ENCODE data around the gene SPNS2. TPM values are rescaled to one million over a fixed set of nuclear protein-coding genes. Genes with fewer than 3 reads are reported as not detected.
A peak's percentile ranks its signal among the peaks of the same experiment; 100 is the strongest.

SPNS2 gene
- total RNA-seq, 2 donors from 2014 or later: 19.2 to 58.0 TPM

GRCh38 chr17:4551796-4552525 lies 53.3 kb downstream of the SPNS2 start:
- WGBS, 2 donors: 89 to 92% methylated on average over 7 to 27 of the region's 27 CpGs
- H3K36me3 ChIP-seq (replicated peaks in 1 of 2; ENCODE audit: insufficient read depth in 1 of 2, low read depth in 2 of 2): peaks cover 12 to 38% of the 10 kb centered on the region in 2 donors

GRCh38 chr17:4553669-4554068 lies 55.0 kb downstream of the SPNS2 start:
- Histone ChIP-seq H3K4me3 (no peak overlapping the region), H3K4me1 (peaks cover 32% of the 10 kb centered on the region), H3K9me3 (no peaks in the 10 kb centered on the region), H3K36me3 (replicated peaks in 1 of 2; ENCODE audit: insufficient read depth in 1 of 2, low read depth in 2 of 2) (peaks cover 12 to 25% of the 10 kb centered on the region in 2 donors), H3K27ac (no peak overlapping the region), H3K27me3 (no peaks in the 10 kb centered on the region)
- DNase-seq (peak in 2 of 4 donors; percentile 8 to 15), ATAC-seq (no peak)
- 73 to 75% methylated on average over 7 to 9 of the region's 9 CpGs for WGBS, 2 donors
- TF ChIP-seq CTCF (IDR thresholded peaks at IDR 0.05) (no peak), POLR2A (IDR thresholded peaks at IDR 0.05) (no peak)
- intact Hi-C loops (cut with DNase I): no loop called here

More at GRCh38 chr17:4551796-4552525, 53.3 kb downstream of the SPNS2 start:
- Histone ChIP-seq H3K27ac (no peak overlapping the region), H3K4me1 (peaks cover 22% of the 10 kb centered on the region), H3K9me3 (no peaks in the 10 kb centered on the region), H3K27me3 (no peaks in the 10 kb centered on the region), H3K4me3 (no peak overlapping the region)
- no peak for ATAC-seq
- TF ChIP-seq CTCF (IDR thresholded peaks at IDR 0.05) (no peak), POLR2A (IDR thresholded peaks at IDR 0.05) (no peak)
- intact Hi-C loops (cut with DNase I): no loop called here
- DNase-seq: peak in 1 of 4 donors; percentile 4

- TF ChIP-seq CTCF (IDR thresholded peaks at IDR 0.05) (no peak), POLR2A (IDR thresholded peaks at IDR 0.05) (no peak)
- peaks cover 12 to 20% of the 10 kb centered on the region in 2 donors for H3K36me3 ChIP-seq (replicated peaks in 1 of 2; ENCODE audit: insufficient read depth in 1 of 2, low read depth in 2 of 2)
- no peak for ATAC-seq
- H3K4me1 ChIP-seq: peaks cover 41% of the 10 kb centered on the region
- peak overlapping the region in 1 of 4 donors; percentile 81 for H3K27ac ChIP-seq
- DNase-seq: peak in 1 of 4 donors; percentile 21
- H3K9me3 ChIP-seq: no peaks in the 10 kb centered on the region
- intact Hi-C loops (cut with DNase I): no loop called here
- H3K4me3 ChIP-seq: peak overlapping the region; percentile 34 to 77
- no peaks in the 10 kb centered on the region for H3K27me3 ChIP-seq
- WGBS, 2 donors: 13 to 35% methylated on average over 8 to 18 of the region's 18 CpGs
Observed at GRCh38 chr17:4554441-4554996, 55.8 kb downstream of the SPNS2 start.

GRCh38 chr17:4554997-4555799 lies 56.5 kb downstream of the SPNS2 start, which contains the start of gene MYBBP1A:
Gene MYBBP1A, minus strand, starts transcription at chr17:4555384. Its CDS starts 60 bp downstream, at chr17:4555324.
- Histone ChIP-seq H3K4me3 (peak within 1 kb of the TSS; percentile 34 to 77), H3K9me3 (no peaks in the 10 kb centered on the region), H3K27me3 (no peaks in the 10 kb centered on the region), H3K27ac (peak within 1 kb of the TSS in 3 of 4 donors; percentile 42 to 88 (median 81)), H3K4me1 (peaks cover 44% of the 10 kb centered on the region), H3K36me3 (replicated peaks in 1 of 2; ENCODE audit: insufficient read depth in 1 of 2, low read depth in 2 of 2) (peaks cover 7 to 17% of the 10 kb centered on the region in 2 donors)
- peak in 4 of 7 experiments; percentile 26 to 42 (median 38) for TF ChIP-seq CTCF (IDR thresholded peaks at IDR 0.05)
- peak; percentile 60 to 90 (median 86) for TF ChIP-seq POLR2A (IDR thresholded peaks at IDR 0.05)
- ATAC-seq (peak; percentile 95), DNase-seq (peak; percentile 98)
- WGBS, 2 donors: 1% methylated on average over 14 to 68 of the region's 69 CpGs
- intact Hi-C loops (cut with DNase I): no loop called here

Measured in body of pancreas (tissue), 4 donors.